GM21528 (cell line): ENCODE data around the gene CYP3A7.
"Not testable (repeated sequence)": the region's sequence is repeated elsewhere in the genome, so short reads cannot be mapped to it uniquely, and the experiment has no call there.

Experiments used
- ATAC-seq: cut with Tn5 transposase; IDR thresholded peaks from one replicate; pipeline ENCODE4 v1.9.1; 2021; ENCODE audit warnings: mild to moderate bottlenecking, moderate library complexity; ENCODE audit not compliant: unreplicated experiment, low FRiP score

CYP3A7 gene

GRCh38 chr7:99709838-99710578, 25.0 kb downstream of the CYP3A7 start:
- ATAC-seq, result no peak

DNA sequence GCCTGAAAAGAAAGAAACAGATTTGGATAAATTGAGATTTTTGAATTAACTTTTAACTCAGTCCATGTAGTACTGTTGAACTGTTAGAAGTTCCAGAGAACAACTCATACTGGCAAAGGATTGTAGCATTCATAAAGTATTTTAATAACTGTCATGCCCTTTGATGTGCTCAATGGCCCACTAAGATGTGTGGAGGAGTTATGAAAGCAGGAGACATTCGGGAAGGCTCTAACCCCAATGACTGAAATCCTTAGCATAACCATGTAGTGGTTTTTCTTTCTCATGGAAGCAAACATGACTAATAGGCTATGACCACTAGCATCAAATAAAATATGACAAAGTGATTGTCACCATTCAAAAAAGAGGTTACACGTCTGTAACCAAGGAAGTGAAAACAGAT, 25.7 kb downstream of the CYP3A7 start:
- ATAC-seq, result no peak

- no peak for ATAC-seq
Observed at GRCh38 chr7:99707096-99707495, 27.9 kb downstream of the CYP3A7 start.

GRCh38 chr7:99699946-99700345, 35.0 kb downstream of the CYP3A7 start:
- no peak for ATAC-seq

- not testable (repeated sequence) for ATAC-seq
Observed at GRCh38 chr7:99698867-99699730, 35.9 kb downstream of the CYP3A7 start.

DNA sequence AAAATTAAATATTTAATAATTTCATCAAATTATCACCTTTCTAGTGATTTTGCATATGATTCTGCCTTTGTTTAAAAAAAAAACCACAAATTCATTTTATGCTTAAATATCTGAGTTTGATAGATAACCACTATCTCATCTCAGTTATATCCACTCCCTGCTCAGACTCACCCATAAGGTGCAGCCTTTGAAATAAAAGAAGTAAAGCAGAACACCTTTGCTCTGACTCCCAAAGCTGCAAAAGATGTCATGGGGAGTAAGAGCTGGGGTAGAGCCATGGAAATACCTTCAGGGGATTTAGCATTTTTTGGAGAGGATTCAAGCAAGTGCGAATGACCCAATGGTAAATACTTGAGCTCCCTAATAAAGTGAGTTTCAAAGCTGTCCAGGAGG, 40.1 kb downstream of the CYP3A7 start:
- no peak for ATAC-seq

GRCh38 chr7:99694201-99694911, 40.6 kb downstream of the CYP3A7 start:
- no peak for ATAC-seq

DNA sequence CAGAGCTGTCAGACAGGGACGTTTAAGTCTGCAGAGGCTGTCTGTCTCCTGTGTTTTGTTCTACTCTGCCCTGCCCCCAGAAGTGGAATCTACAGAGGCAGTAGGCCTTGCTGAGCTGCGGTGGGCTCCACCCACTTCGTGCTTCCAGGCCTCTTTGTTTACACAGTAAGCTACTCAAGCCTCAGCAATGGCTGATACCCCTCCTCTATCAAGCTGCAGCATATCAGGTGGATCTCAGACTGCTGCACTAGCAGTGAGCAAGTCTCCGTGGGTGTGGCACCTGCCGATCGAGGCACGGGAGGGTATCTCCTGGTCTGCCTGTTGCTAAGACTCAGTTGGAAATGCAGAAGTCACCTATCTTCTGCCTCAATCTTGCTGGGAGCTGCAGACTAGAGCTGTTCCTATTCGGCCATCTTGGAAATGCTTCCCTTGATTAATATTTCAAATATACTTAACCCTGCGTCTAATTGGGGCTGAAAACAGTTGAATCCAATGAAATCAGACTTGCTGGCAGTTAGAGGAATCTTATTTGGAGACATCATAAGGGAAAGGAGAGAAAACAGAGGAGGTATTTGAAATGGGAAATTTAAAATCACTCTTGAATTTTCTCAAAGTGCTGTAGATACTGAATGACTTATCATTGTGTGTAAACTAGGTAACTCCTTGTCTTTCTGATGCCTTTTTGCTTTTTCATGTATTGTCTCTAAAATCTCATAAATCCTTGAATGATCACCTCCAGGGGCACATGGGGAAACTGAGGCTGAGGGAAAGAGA, 41.4 kb downstream of the CYP3A7 start:
- no peak for ATAC-seq

DNA sequence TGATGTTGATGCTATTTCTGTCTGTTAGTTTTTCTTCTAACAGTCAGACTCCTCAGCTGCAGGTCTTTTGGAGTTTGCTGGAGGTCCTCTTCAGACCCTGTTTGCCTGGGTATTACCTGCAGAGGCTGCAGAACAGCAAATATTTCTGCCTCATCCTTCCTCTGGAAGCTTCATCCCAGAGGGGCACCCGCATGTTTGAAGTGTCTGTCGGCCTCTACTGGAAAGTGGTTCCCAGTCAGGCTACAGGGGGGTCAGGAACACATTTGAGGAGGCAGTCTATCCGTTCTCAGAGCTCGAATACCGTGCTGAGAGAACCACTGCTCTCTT, 41.9 kb downstream of the CYP3A7 start:
- no peak for ATAC-seq

- not testable (repeated sequence) for ATAC-seq
Observed at GRCh38 chr7:99692563-99692962, 42.4 kb downstream of the CYP3A7 start.

GRCh38 chr7:99691658-99692057, 43.3 kb downstream of the CYP3A7 start:
- ATAC-seq, result not testable (repeated sequence)

DNA sequence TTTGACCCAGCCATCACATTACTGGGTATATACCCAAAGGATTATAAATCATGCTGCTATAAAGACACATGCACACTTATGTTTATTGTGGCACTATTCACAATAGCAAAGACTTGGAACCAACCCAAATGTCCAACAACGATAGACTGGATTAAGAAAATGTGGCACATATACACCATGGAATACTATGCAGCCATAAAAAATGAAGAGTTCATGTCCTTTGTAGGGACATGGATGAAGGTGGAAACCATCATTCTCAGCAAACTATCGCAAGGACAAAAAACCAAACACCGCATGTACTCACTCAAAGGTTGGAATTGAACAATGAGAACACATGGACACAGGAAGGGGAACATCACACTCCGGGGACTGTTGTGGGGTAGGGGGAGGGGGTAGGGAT, 44.1 kb downstream of the CYP3A7 start:
- ATAC-seq, result not testable (repeated sequence)

GRCh38 chr7:99685871-99686608, 49.0 kb downstream of the CYP3A7 start:
- ATAC-seq, result not testable (repeated sequence)

- no peak for ATAC-seq
Observed at GRCh38 chr7:99685129-99685758, 49.8 kb downstream of the CYP3A7 start.

- no peak for ATAC-seq
Observed at GRCh38 chr7:99679400-99680191, 55.4 kb downstream of the CYP3A7 start, which contains the start of gene CYP3A5. Gene CYP3A5 (minus strand): TSS chr7:99679996. CDS start chr7:99679896, 100 bp downstream.

DNA sequence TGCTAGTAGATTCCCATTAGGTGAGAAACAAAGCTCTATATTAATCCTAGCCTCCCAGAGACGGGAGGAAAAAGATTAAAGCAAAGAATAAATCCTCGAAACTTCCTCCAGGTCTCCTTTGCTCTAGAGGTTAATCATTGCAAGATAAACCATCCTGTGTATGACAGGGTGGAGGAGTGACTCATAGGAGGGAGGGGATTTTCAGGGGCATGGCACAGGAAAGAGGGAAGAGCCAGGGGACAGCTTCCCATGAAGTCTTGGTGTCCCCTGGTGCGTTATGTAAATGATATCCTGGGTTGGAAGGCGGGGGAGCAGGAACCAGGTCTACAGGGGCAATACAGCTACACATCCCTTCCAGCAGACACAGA, 56.0 kb downstream of the CYP3A7 start:
- no peak for ATAC-seq

- no peak for ATAC-seq
Observed at GRCh38 chr7:99677648-99678045, 57.3 kb downstream of the CYP3A7 start.

GRCh38 chr7:99677013-99677647, 57.9 kb downstream of the CYP3A7 start:
- ATAC-seq, result no peak
